NCI-H2227 (cell line): ENCODE measurements around the gene CHMP6.

Source experiments
- DNase-seq: peaks from one replicate; lab custom pipeline; 2025; ENCODE audit not compliant: unreplicated experiment; lab: John Stamatoyannopoulos, UW

The CHMP6 gene

GRCh38 chr17:80956321-80957190 is 35.1 kb upstream of the CHMP6 start:
- no peak for DNase-seq

- no peak for DNase-seq
Observed at GRCh38 chr17:80957461-80957941, 34.1 kb upstream of the CHMP6 start.

GRCh38 chr17:80959330-80960036 is 32.2 kb upstream of the CHMP6 start:
- no peak for DNase-seq

- no peak for DNase-seq
Observed at GRCh38 chr17:80960037-80960796, 31.4 kb upstream of the CHMP6 start.

- no peak for DNase-seq
Observed at GRCh38 chr17:80960797-80961452, 30.7 kb upstream of the CHMP6 start.

GRCh38 chr17:80961541-80962330 is 29.9 kb upstream of the CHMP6 start:
- DNase-seq = no peak

- no peak for DNase-seq
Observed at GRCh38 chr17:80962356-80963329, 29.0 kb upstream of the CHMP6 start.

- no peak for DNase-seq
Observed at GRCh38 chr17:80963812-80964543, 27.7 kb upstream of the CHMP6 start.

GRCh38 chr17:80964544-80964856 is 27.1 kb upstream of the CHMP6 start:
- DNase-seq = no peak

- DNase-seq = no peak
Observed at GRCh38 chr17:80964859-80965580, 26.6 kb upstream of the CHMP6 start.

- no peak for DNase-seq
Observed at GRCh38 chr17:80965606-80966005, 26.0 kb upstream of the CHMP6 start.

- DNase-seq = no peak
Observed at GRCh38 chr17:80967404-80967872, 24.2 kb upstream of the CHMP6 start.

GRCh38 chr17:80968602-80969029 is 23.0 kb upstream of the CHMP6 start:
- peak; percentile 78 for DNase-seq

- DNase-seq = no peak
Observed at GRCh38 chr17:80969030-80969673, 22.5 kb upstream of the CHMP6 start.

- DNase-seq = no peak
Observed at GRCh38 chr17:80969674-80970043, 22.0 kb upstream of the CHMP6 start.

- no peak for DNase-seq
Observed at GRCh38 chr17:80970044-80970761, 21.4 kb upstream of the CHMP6 start.
